Hepatocyte (in vitro differentiated cells): ENCODE data around the gene CFL1. TPM values are rescaled to one million over a fixed set of nuclear protein-coding genes. Genes with fewer than 3 reads are reported as not detected.

Experiments used
- DNase-seq: peaks from one replicate; pipeline ENCODE4 v3.0.0-alpha.2; 2016; ENCODE audit warnings: low spot score
- H2AFZ ChIP-seq: fragments of 200-600 bp; sonication (generic); 2 replicates; pipeline ENCODE4 v1.6.0; 2016; ENCODE audit warnings: antibody characterized with exemption, mild to moderate bottlenecking
- H3K27ac ChIP-seq: fragments of 200-600 bp; sonication (generic); 2 replicates; pipeline ENCODE4 v1.5.1; 2016; ENCODE audit warnings: mild to moderate bottlenecking
- H3K27me3 ChIP-seq: fragments of 200-600 bp; sonication (generic); 2 replicates; pipeline ENCODE4 v1.6.1; 2016
- H3K36me3 ChIP-seq: fragments of 200-600 bp; sonication (generic); replicated peaks from 2 replicates; pipeline ENCODE4 v1.5.1; 2016; ENCODE audit warnings: low read depth; ENCODE audit not compliant: insufficient read depth
- H3K4me1 ChIP-seq: fragments of 200-600 bp; sonication (generic); 2 replicates; pipeline ENCODE4 v1.5.1; 2016; ENCODE audit warnings: mild to moderate bottlenecking, moderate library complexity; ENCODE audit not compliant: insufficient read depth
- H3K4me2 ChIP-seq: fragments of 200-600 bp; sonication (generic); 2 replicates; pipeline ENCODE4 v1.6.0; 2016
- H3K4me3 ChIP-seq: fragments of 200-600 bp; sonication (generic); 2 replicates; pipeline ENCODE4 v1.5.1; 2016; ENCODE audit warnings: mild to moderate bottlenecking
- H3K79me2 ChIP-seq: fragments of 200-600 bp; sonication (generic); 2 replicates; pipeline ENCODE4 v1.6.0; 2017; ENCODE audit warnings: mild to moderate bottlenecking
- H3K9me2 ChIP-seq: fragments of 200-600 bp; sonication (generic); replicated peaks from 2 replicates; pipeline ENCODE4 v1.6.0; 2017; ENCODE audit warnings: mild to moderate bottlenecking; ENCODE audit not compliant: insufficient read depth
- H3K9me3 ChIP-seq: fragments of 200-600 bp; sonication (generic); 2 replicates; pipeline ENCODE4 v1.5.1; 2016; ENCODE audit warnings: low read depth, mild to moderate bottlenecking
- H4K20me1 ChIP-seq: fragments of 200-600 bp; sonication (generic); 2 replicates; pipeline ENCODE4 v1.6.0; 2016; ENCODE audit warnings: mild to moderate bottlenecking; ENCODE audit not compliant: insufficient read depth, poor library complexity, severe bottlenecking
- CTCF ChIP-seq: fragments of 200-600 bp; sonication (generic); IDR thresholded peaks from 2 replicates; pipeline ENCODE4 v1.5.1; 2016; ENCODE audit warnings: antibody characterized with exemption, mild to moderate bottlenecking; ENCODE audit not compliant: poor library complexity
- EZH2 ChIP-seq: fragments of 200-600 bp; sonication (generic); IDR thresholded peaks from 2 replicates; pipeline ENCODE4 v1.6.1; 2016; ENCODE audit warnings: antibody characterized with exemption, mild to moderate bottlenecking, borderline replicate concordance
- EZH2phosphoT487 ChIP-seq: fragments of 200-600 bp; sonication (generic); IDR thresholded peaks from one replicate; pipeline ENCODE4 v1.6.1; 2018; ENCODE audit warnings: antibody characterized with exemption, mild to moderate bottlenecking, low read depth, moderate library complexity; ENCODE audit not compliant: unreplicated experiment, severe bottlenecking
- WGBS: methylation state at CpG from one replicate; pipeline ENCODE4 v1.1.6; 2016; ENCODE audit warnings: low lambda C conversion rate; ENCODE audit errors: missing lambda C conversion rate; 5-methylcytosine and 5-hydroxymethylcytosine counted together
- polyA plus RNA-seq: library from polyadenylated mRNA; unstranded; fragments of >200 nt; fragmentation: Nextera tagmentation; extraction: Ambion mirVana; gene quantifications from 2 replicates; pipeline ENCODE4 v1.2.1, GENCODE V29; 2016
- total RNA-seq: library from RNA; depleted of rRNA; stranded (reverse); fragments of >200 nt; gene quantifications from 2 replicates; pipeline ENCODE4 v1.2.3, GENCODE V29; 2014

CFL1 gene
- total and polyA plus RNA-seq, 2 experiments from 2014 or later: 720 to 1,698 TPM

- H3K36me3 ChIP-seq: no peaks in the 10 kb centered on the region
- H3K4me3 ChIP-seq: no peak overlapping the region
- no peaks in the 10 kb centered on the region for H4K20me1 ChIP-seq
- no peaks in the 10 kb centered on the region for H3K9me2 ChIP-seq
- no peaks in the 10 kb centered on the region for H3K4me1 ChIP-seq
- no peak overlapping the region for H3K27ac ChIP-seq
- TF ChIP-seq EZH2 (no peak), CTCF (no peak), EZH2phosphoT487 (no peak)
- H3K79me2 ChIP-seq: no peaks in the 10 kb centered on the region
- H2AFZ ChIP-seq: no peak overlapping the region
- 87% methylated on average over 19 of the region's 19 CpGs for WGBS
- no peak overlapping the region for H3K4me2 ChIP-seq
- no peaks in the 10 kb centered on the region for H3K27me3 ChIP-seq
- no peak for DNase-seq
- no peaks in the 10 kb centered on the region for H3K9me3 ChIP-seq
Measured at GRCh38 chr11:65868076-65868667, 10.2 kb upstream of the CFL1 start.

- H3K4me2 ChIP-seq: no peak overlapping the region
- no peak overlapping the region for H3K27ac ChIP-seq
- no peak for TF ChIP-seq EZH2phosphoT487
- H3K4me1 ChIP-seq: no peaks in the 10 kb centered on the region
- H4K20me1 ChIP-seq: no peaks in the 10 kb centered on the region
- H3K4me3 ChIP-seq: no peak overlapping the region
- no peaks in the 10 kb centered on the region for H3K9me3 ChIP-seq
- no peaks in the 10 kb centered on the region for H3K36me3 ChIP-seq
- H3K27me3 ChIP-seq: no peaks in the 10 kb centered on the region
- no peak overlapping the region for H2AFZ ChIP-seq
- 56% methylated on average over 29 of the region's 29 CpGs for WGBS
- DNase-seq: no peak
- no peaks in the 10 kb centered on the region for H3K9me2 ChIP-seq
- H3K79me2 ChIP-seq: peaks cover 4% of the 10 kb centered on the region
Measured at GRCh38 chr11:65867284-65868071, 9.5 kb upstream of the CFL1 start.

- H3K9me2 ChIP-seq: no peaks in the 10 kb centered on the region
- H3K27me3 ChIP-seq: no peaks in the 10 kb centered on the region
- H3K9me3 ChIP-seq: no peaks in the 10 kb centered on the region
- H3K4me2 ChIP-seq: no peak overlapping the region
- 93% methylated on average over 21 of the region's 21 CpGs for WGBS
- H3K4me3 ChIP-seq: no peak overlapping the region
- peaks cover 2% of the 10 kb centered on the region for H3K4me1 ChIP-seq
- no peak for TF ChIP-seq CTCF
- TF ChIP-seq EZH2: no peak
- TF ChIP-seq EZH2phosphoT487: no peak
- no peaks in the 10 kb centered on the region for H3K36me3 ChIP-seq
- H3K27ac ChIP-seq: no peak overlapping the region
- peaks cover 11% of the 10 kb centered on the region for H3K79me2 ChIP-seq
- no peak overlapping the region for H2AFZ ChIP-seq
- H4K20me1 ChIP-seq: no peaks in the 10 kb centered on the region
- no peak for DNase-seq
Measured at GRCh38 chr11:65866509-65867283, 8.7 kb upstream of the CFL1 start.

- Histone ChIP-seq H3K9me2 (no peaks in the 10 kb centered on the region), H3K4me1 (peaks cover 9% of the 10 kb centered on the region), H3K79me2 (peaks cover 21% of the 10 kb centered on the region), H2AFZ (no peak overlapping the region), H3K4me2 (no peak overlapping the region), H3K4me3 (no peak overlapping the region), H3K27ac (no peak overlapping the region), H3K36me3 (no peaks in the 10 kb centered on the region), H3K27me3 (no peaks in the 10 kb centered on the region), H4K20me1 (no peaks in the 10 kb centered on the region), H3K9me3 (no peaks in the 10 kb centered on the region)
- DNase-seq: no peak
- TF ChIP-seq EZH2: no peak
- TF ChIP-seq EZH2phosphoT487: no peak
- no peak for TF ChIP-seq CTCF
- WGBS: 95% methylated on average over 9 of the region's 9 CpGs
Measured at GRCh38 chr11:65865550-65866172, 7.7 kb upstream of the CFL1 start.
